Tongue (tissue), 1 donor: ENCODE data around the gene MAGEC1. TPM values are rescaled to one million over a fixed set of nuclear protein-coding genes. Genes with fewer than 3 reads are reported as not detected.

ENCODE experiments used
- total RNA-seq: library from RNA; depleted of rRNA; stranded (reverse); fragments of >200 nt; gene quantifications from one replicate; pipeline ENCODE4 v1.2.3, GENCODE V29; 2014

The MAGEC1 gene
- total RNA-seq, 1 donor from 2014 or later: not detected

Other genes starting within 250 kb of the MAGEC1 start
- gene SPANXD, start 205.2 kb upstream of the MAGEC1 start, total RNA-seq: not detected
- gene MAGEC3, start 65.6 kb upstream of the MAGEC1 start, total RNA-seq: not detected